Gastroesophageal sphincter (tissue), 4 donors: ENCODE data around the gene ATRIP. TPM values are rescaled to one million over a fixed set of nuclear protein-coding genes. Genes with fewer than 3 reads are reported as not detected.

Source experiments
- ATAC-seq: fragments of 150-250 bp; one replicate; pipeline ENCODE4 v1.9.1; 2016; ENCODE audit warnings: mild to moderate bottlenecking, moderate library complexity
- H3K27ac ChIP-seq, 4 donors: fragments of 200-600 bp; sonication (generic) in 3 of 4; 1 replicate in 3 of 4; 2 replicates in 1 of 4; pipeline ENCODE4 v1.5.1; 2016 to 2019
- H3K27me3 ChIP-seq: fragments of 200-600 bp; sonication (generic); one replicate; pipeline ENCODE4 v1.5.1; 2019
- H3K36me3 ChIP-seq, 2 donors: fragments of 200-600 bp; sonication (generic); one replicate each; pipeline ENCODE4 v1.5.1; 2019; ENCODE audit warnings: control low read depth in 1 of 2
- H3K4me1 ChIP-seq, 3 donors: fragments of 200-600 bp; sonication (generic); 1 replicate in 2 of 3; 2 replicates in 1 of 3; pipeline ENCODE4 v1.5.1; 2016 to 2019; ENCODE audit warnings: control low read depth in 2 of 3
- H3K4me3 ChIP-seq, 2 donors: fragments of 200-600 bp; sonication (generic); one replicate each; pipeline ENCODE4 v1.5.1; 2019; ENCODE audit warnings: mild to moderate bottlenecking in 1 of 2, moderate library complexity in 1 of 2
- H3K9me3 ChIP-seq, 3 donors: fragments of 200-600 bp; sonication (generic); one replicate each; pipeline ENCODE4 v1.5.1; 2017 to 2019; ENCODE audit warnings: control low read depth in 2 of 3
- CTCF ChIP-seq, 4 experiments: fragments of 200-600 bp in 2 of 4; fragments of 450-650 bp in 2 of 4; sonication (generic) in 1 of 4; IDR thresholded peaks; one replicate each; pipeline ENCODE4 v1.5.1; 2017 to 2019; ENCODE audit warnings: antibody characterized with exemption in 4 of 4, mild to moderate bottlenecking in 2 of 4, moderate library complexity in 2 of 4
- EP300 ChIP-seq: sonication (generic); formaldehyde crosslinking; IDR thresholded peaks from one replicate; pipeline ENCODE4 v1.6.1; 2017; ENCODE audit warnings: antibody characterized with exemption, mild to moderate bottlenecking
- POLR2A ChIP-seq, 2 donors: fragments of 450-650 bp; IDR thresholded peaks; one replicate each; pipeline ENCODE4 v1.6.1; 2017; ENCODE audit warnings: antibody characterized with exemption in 2 of 2, mild to moderate bottlenecking in 2 of 2, moderate library complexity in 1 of 2
- POLR2AphosphoS5 ChIP-seq: sonication (generic); formaldehyde crosslinking; IDR thresholded peaks from one replicate; pipeline ENCODE4 v1.6.1; 2017; ENCODE audit warnings: antibody characterized with exemption
- WGBS, 2 donors: methylation state at CpG; one replicate each; pipeline ENCODE4 v1.1.5; 2018; ENCODE audit warnings: low coverage in 1 of 2; 5-methylcytosine and 5-hydroxymethylcytosine counted together
- total RNA-seq, 4 donors: library from RNA; depleted of rRNA; stranded (reverse); fragments of >200 nt; gene quantifications; one replicate each; pipeline ENCODE4 v1.1.0, GENCODE V29; 2016

The ATRIP gene
- total RNA-seq, 4 donors from 2014 or later: 3.0 to 6.8 (median 5.2) TPM

GRCh38 chr3:48435774-48436476 is 10.6 kb upstream of the ATRIP start:
- TF ChIP-seq POLR2AphosphoS5: peak; percentile 19
- TF ChIP-seq EP300: no peak
- peak in 3 of 4 experiments; percentile 98 to 99 (median 99) for TF ChIP-seq CTCF (IDR thresholded peaks at IDR 0.05)
- peaks cover 2 to 60% (median 24%) of the 10 kb centered on the region in 3 donors for H3K4me1 ChIP-seq
- H3K4me3 ChIP-seq: no peak overlapping the region
- WGBS, 2 donors: 36 to 48% methylated on average over 3 to 4 of the region's 7 CpGs
- peak overlapping the region; percentile 69 to 99 (median 92) for H3K27ac ChIP-seq
- peak; percentile 49 for ATAC-seq
- H3K9me3 ChIP-seq: no peaks in the 10 kb centered on the region
- no peaks in the 10 kb centered on the region for H3K27me3 ChIP-seq
- peaks cover 0 to 13% of the 10 kb centered on the region in 2 donors for H3K36me3 ChIP-seq

- H3K9me3 ChIP-seq: no peaks in the 10 kb centered on the region
- WGBS, 2 donors: 50% methylated on average over 1 of the region's 1 CpG
- peaks cover 2 to 64% (median 29%) of the 10 kb centered on the region in 3 donors for H3K4me1 ChIP-seq
Measured at GRCh38 chr3:48436477-48436787, 10.1 kb upstream of the ATRIP start.

GRCh38 chr3:48436855-48437254 is 9.7 kb upstream of the ATRIP start:
- WGBS, 2 donors: 70 to 78% methylated on average over 7 of the region's 7 CpGs

More at GRCh38 chr3:48436477-48436787, 10.1 kb upstream of the ATRIP start:
- Histone ChIP-seq H3K27ac (peak overlapping the region in 3 of 4 donors; percentile 59 to 99 (median 98)), H3K36me3 (peaks cover 0 to 17% of the 10 kb centered on the region in 2 donors), H3K27me3 (no peaks in the 10 kb centered on the region), H3K4me3 (no peak overlapping the region)
- TF ChIP-seq POLR2A (IDR thresholded peaks at IDR 0.05) (no peak), POLR2AphosphoS5 (no peak), CTCF (IDR thresholded peaks at IDR 0.05) (no peak), EP300 (no peak)
- ATAC-seq: no peak

GRCh38 chr3:48437812-48438211 is 8.7 kb upstream of the ATRIP start:
- H3K4me1 ChIP-seq: peaks cover 2 to 72% (median 35%) of the 10 kb centered on the region in 3 donors
- H3K9me3 ChIP-seq: no peaks in the 10 kb centered on the region
- TF ChIP-seq POLR2A (IDR thresholded peaks at IDR 0.05): no peak
- no peak for TF ChIP-seq CTCF (IDR thresholded peaks at IDR 0.05)
- no peaks in the 10 kb centered on the region for H3K27me3 ChIP-seq
- peaks cover 0 to 19% of the 10 kb centered on the region in 2 donors for H3K36me3 ChIP-seq
- no peak overlapping the region for H3K4me3 ChIP-seq
- no peak overlapping the region for H3K27ac ChIP-seq
- no peak for ATAC-seq
- 76 to 86% methylated on average over 4 of the region's 4 CpGs for WGBS, 2 donors

More at GRCh38 chr3:48436855-48437254, 9.7 kb upstream of the ATRIP start:
- no peak for TF ChIP-seq EP300
- no peak for TF ChIP-seq CTCF (IDR thresholded peaks at IDR 0.05)
- TF ChIP-seq POLR2A (IDR thresholded peaks at IDR 0.05): no peak
- no peak for TF ChIP-seq POLR2AphosphoS5
- ATAC-seq: no peak
- H3K9me3 ChIP-seq: no peaks in the 10 kb centered on the region
- peaks cover 0 to 18% of the 10 kb centered on the region in 2 donors for H3K36me3 ChIP-seq
- H3K27ac ChIP-seq: peak overlapping the region in 2 of 4 donors; percentile 98 to 99
- H3K27me3 ChIP-seq: no peaks in the 10 kb centered on the region
- H3K4me1 ChIP-seq: peaks cover 2 to 68% (median 34%) of the 10 kb centered on the region in 3 donors
- no peak overlapping the region for H3K4me3 ChIP-seq
